GM10248 (cell line): ENCODE data around the gene REPS1.

Experiments used
- CTCF ChIA-PET: fragments of 300-600 bp; sonication (Branson Sonifier 250); formaldehyde crosslinking; extraction: SDS; loops from one replicate; lab custom pipeline; 2021; ENCODE audit warnings: antibody characterized with exemption; lab: Yijun Ruan, JAX
- POLR2A ChIA-PET: fragments of 350-650 bp; sonication (Branson Sonifier 250); formaldehyde crosslinking; extraction: SDS; loops from one replicate; lab custom pipeline; 2020; ENCODE audit warnings: antibody characterized with exemption; lab: Yijun Ruan, JAX
- DNase-seq: peaks from one replicate; pipeline ENCODE4 v3.0.0; 2012; ENCODE audit errors: extremely low spot score
- TF ChIP-seq, protein P1 (sequence below): IDR thresholded peaks from 2 replicates; pipeline ENCODE4 v1.5.1; 2012; ENCODE audit warnings: mild to moderate bottlenecking, low read depth; ENCODE audit errors: extremely low read depth, missing control alignments, control extremely low read depth

Gene REPS1

DNA sequence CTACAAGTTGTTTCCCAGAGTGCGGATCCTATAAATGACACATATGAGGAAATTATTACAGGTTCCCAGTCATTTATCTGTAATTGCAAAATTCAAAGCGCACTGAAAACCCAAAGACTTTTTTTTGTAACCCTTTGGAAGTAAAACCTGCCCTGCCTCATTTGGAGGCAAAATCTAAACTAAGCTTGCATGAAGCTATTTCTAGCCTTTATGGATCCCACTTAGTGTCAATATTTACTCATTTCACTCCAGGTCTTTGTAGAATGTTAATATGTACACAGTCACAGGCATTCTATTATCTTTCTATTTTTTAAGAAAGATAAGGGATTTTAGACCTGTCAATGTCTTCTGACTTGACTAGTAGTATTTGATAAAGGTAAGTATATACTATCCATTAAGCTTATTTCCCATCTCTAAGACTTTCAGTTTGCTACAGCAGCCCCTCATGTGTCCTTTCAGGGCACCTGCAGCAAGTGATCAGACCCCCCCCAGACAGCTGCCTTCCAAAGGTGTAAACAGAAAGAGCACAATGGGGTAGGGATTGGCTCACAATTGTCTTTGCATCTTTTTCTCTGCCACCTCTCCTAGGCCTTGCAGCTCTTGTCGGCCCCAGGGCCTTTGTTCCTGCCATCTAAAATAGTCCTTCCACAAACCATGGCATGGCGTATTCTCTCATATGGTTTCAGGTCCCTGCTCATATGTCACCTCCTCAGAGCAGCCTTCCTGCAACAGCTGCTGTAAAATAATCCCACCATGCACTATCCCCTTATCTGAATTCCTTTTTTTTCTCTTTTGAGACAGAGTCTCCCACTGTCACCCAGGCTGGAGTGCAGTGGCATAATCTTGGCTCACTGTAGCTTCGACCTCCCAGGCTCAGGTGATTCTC lies 1.3 kb upstream of the REPS1 start:
- DNase-seq, result no peak
- ChIA-PET CTCF (interaction anchor here (0.7 to 9.3 kb wide), 22 partner anchors 11 to 386 kb away, joined by 3 to 96 read pairs (median 4); no protein-coding TSS in a partner anchor), POLR2A (interaction anchor here (1.0 kb wide), 1 partner anchor 173 kb away, joined by 5 read pairs; no protein-coding TSS in a partner anchor)
- TF ChIP-seq, protein P1, sequence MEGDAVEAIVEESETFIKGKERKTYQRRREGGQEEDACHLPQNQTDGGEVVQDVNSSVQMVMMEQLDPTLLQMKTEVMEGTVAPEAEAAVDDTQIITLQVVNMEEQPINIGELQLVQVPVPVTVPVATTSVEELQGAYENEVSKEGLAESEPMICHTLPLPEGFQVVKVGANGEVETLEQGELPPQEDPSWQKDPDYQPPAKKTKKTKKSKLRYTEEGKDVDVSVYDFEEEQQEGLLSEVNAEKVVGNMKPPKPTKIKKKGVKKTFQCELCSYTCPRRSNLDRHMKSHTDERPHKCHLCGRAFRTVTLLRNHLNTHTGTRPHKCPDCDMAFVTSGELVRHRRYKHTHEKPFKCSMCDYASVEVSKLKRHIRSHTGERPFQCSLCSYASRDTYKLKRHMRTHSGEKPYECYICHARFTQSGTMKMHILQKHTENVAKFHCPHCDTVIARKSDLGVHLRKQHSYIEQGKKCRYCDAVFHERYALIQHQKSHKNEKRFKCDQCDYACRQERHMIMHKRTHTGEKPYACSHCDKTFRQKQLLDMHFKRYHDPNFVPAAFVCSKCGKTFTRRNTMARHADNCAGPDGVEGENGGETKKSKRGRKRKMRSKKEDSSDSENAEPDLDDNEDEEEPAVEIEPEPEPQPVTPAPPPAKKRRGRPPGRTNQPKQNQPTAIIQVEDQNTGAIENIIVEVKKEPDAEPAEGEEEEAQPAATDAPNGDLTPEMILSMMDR, result no peak

DNA sequence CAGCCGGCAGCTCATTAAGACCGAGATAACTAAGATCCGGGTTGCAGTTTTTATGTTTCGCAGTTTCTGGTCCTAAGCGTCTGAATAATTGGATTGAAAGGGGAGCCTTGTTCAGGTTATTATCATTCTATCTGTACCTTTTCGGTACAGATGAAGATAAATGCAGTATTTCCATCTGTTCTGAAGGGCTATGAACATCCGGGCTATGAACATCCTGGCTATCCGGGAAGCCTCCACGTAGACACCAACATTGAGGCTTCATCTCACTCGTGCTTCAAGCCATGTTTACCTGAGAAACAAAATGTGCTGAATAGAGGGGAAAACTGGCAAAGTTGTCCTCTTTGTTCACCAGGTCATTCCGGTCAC lies 399 bp upstream of the REPS1 start:
- TF ChIP-seq, protein P1, result no peak
- ChIA-PET POLR2A (no interaction called here), CTCF (interaction anchor here (0.7 to 9.3 kb wide), 25 partner anchors 11 to 387 kb away, joined by 3 to 96 read pairs (median 4); no protein-coding TSS in a partner anchor)
- no peak for DNase-seq

DNA sequence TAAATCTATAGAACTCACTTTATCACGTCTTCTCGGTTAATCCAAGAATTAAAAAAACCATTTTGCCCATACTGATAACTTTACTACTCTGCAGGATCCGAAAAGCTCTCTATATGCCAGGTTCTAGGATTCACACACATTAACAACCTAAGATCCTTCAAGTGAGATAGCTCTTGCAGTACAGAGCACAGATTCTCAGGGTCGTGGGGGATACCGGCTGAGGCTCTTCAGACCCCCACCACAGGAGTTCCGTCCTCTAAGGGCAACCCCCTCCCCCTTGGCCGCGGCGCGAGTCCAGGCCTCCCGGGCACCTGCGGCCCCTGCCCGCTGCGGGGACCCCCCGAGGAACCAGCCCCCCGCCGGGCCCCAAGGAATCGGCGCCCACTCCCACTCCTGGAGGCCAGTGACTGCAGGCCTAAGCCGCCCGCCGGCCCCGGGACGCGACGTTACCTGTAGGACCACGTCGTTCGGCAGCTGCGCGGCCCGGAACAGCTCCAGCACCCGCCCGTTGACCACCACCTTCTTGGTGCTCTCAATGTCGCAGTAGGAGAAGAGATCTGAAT lies 892 bp downstream of the REPS1 start:
- CTCF ChIA-PET, result interaction anchor here (0.8 to 9.3 kb wide), 16 partner anchors 11 to 221 kb away, joined by 3 to 96 read pairs (median 4); no protein-coding TSS in a partner anchor
- POLR2A ChIA-PET, result no interaction called here
- no peak for DNase-seq

DNA sequence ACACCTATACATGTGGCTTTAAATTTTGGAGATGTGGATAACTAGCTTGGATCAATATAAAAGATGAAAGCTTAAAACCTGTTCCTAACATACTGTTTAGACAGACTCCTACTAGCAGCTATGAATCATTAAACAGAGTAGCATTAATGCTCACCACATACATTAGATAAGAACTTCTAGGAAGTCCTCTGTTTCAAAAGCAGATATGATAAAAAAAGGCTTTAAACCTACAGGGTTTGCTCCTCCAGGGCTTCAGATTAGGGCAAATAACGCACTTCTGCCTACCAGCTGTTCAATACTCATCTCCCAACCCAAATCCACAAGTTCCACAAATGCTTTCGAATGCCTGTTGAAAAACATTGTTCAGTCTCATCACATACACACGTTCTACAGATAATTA lies 1.5 kb downstream of the REPS1 start:
- TF ChIP-seq, protein P1, result no peak
- ChIA-PET CTCF (interaction anchor here (0.9 to 9.3 kb wide), 12 partner anchors 11 to 180 kb away, joined by 3 to 96 read pairs (median 5); no protein-coding TSS in a partner anchor), POLR2A (no interaction called here)
- no peak for DNase-seq

More for the DNA sequence above, 892 bp downstream of the REPS1 start:
- TF ChIP-seq, protein P1, result no peak

DNA sequence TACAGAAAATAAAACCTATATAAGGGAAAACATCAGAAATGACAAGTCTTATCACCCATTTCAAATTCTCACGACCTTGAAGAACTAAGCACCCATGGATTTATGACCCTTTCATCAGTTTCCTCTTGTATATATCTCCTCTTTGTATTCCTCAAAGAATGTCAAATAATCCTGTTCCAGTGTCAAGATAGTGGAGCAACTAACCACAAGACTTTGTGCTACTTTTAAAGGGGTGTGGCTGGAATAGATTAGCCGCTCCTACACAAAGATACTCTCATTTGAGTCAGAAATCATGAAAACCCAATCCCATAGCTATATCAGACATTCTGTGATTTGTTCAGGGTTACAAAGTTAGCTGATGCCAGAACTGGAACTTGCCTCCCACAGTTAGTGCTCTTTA lies 6.6 kb downstream of the REPS1 start:
- ChIA-PET POLR2A (interaction anchor here (0.6 kb wide), 1 partner anchor 45 kb away, joined by 7 read pairs; no protein-coding TSS in a partner anchor), CTCF (interaction anchor here (0.9 to 2.4 kb wide), 5 partner anchors 9 to 169 kb away, joined by 3 to 5 read pairs (median 4); no protein-coding TSS in a partner anchor)
- no peak for DNase-seq
- TF ChIP-seq, protein P1, result no peak
